DMS153 treated with DMSO at 0.1 percent for 48 hours (cell line): ENCODE results near the gene TLN1.

Experiments
- DNase-seq: peaks from one replicate; lab custom pipeline; 2025; ENCODE audit not compliant: unreplicated experiment; lab: John Stamatoyannopoulos, UW

TLN1 gene

DNA sequence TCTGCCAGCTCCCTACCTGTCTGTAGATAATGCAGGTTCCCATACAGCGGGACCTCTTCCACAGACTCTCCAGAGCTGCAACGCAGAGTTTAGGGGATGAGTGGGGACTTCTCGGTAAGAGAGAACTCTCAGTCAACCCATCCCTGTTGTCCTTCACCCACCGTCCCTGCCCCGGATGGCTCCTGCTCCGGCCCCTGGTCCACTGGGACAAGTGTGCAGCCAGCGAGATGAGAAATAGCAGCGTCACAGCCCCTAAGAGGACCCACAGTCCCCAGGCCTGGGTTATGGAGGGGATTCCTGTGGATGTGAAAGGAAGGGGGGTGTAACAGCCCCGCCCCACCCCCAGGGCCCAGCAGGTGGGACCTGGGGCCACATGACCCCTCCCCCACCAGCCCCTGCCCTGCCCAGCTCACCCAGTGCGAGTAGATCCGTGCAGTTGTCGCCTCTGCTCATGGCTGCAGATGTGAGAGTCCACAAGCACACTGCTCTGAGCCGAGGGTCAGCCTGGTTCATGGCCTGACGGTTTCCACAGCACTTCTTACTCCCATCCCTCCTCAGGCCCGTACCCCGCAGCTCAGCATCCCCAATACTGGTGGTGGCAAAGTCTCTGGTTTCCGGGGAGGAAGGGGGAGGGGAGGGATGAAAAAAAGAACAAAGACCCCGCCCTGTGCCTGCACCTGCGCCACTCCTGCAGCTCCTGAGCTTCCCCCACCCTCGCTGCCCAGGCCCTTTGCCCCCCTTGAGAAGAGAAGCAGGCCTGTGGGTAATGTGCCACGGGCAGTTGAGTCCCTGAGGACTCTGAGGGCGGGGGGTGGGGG lies 81.4 kb downstream of the TLN1 start, which contains the start of gene SIT1:
SIT1 (minus strand) TSS at position 591 of the 818 bp plus-strand sequence; CDS start at position 513, 78 bp downstream.
- DNase-seq: no peak

DNA sequence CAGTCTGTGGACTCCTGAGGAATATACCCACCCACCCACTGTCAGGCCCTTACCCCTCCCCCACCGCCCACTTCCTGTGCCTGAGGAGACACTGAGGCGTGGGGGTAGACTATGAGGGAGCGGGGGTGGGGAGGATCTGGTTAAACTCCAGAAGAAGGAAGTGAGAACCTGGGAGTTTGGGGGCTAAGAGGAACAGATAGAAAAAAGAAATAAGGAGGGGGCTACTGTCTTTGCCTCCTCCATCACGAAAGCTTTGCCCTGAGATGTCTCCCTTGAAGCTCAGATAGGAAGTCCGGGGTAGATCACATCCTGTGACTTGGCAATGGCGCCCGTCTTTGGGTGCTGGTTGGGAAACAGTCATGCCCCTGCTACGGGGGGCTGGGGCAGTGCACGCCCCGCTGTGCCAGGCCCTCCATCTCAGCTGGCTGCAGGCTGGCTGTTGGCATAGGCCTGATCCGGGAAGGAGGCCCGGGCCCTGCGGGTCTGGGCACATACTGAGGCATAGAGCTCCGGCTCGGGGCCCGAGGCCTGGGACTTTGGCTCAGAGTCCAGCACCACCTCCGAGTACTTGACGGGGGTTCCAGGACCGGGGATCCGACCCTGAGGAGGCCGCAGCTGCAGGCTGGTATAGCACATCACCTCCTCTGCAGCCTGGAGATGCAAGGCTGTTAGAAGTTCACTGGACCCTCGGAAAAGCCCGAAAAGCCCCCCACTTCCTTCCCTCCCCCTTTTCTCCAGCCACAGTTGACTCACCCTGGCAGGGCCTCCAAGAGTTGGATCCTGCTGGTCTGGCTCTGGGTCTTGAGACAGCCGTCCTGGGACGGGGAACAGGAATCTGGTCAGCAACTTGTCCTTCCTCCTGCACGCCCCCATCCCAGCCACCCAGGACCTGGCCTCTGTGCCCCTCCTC lies 82.3 kb downstream of the TLN1 start:
- no peak for DNase-seq
